HCT116 (cell line): Measurements from ENCODE around the gene ERC2. TPM values are rescaled to one million over a fixed set of nuclear protein-coding genes. Genes with fewer than 3 reads are reported as not detected.

Experiments used
- ATAC-seq: fragments of 200-7000 bp; cut with Tn5 transposase; 2 replicates; pipeline ENCODE4 v1.9.1; 2020; ENCODE audit warnings: mild to moderate bottlenecking, moderate library complexity
- BruUV-seq: library from RNA; stranded (reverse); fragments of 400-500 nt; replicated peaks from 2 replicates; lab custom pipeline; 2021; lab: Mats Ljungman, UMichigan
- CTCF ChIA-PET: fragments of 300-600 bp; sonication (Branson Sonifier 250); formaldehyde crosslinking; loops from one replicate; lab custom pipeline; 2021; ENCODE audit warnings: antibody characterized with exemption; lab: Charles Lee
- POLR2A ChIA-PET: fragments of 300-600, 350-600 bp; sonication (Branson Sonifier 250); formaldehyde crosslinking; loops from one replicate; lab custom pipeline; 2021; ENCODE audit warnings: antibody characterized with exemption; lab: Charles Lee
- RAD21 ChIA-PET, 2 experiments: fragments of 300-600 bp; sonication (Branson Sonifier 250); formaldehyde crosslinking; loops; one replicate each; lab custom pipeline; 2023; ENCODE audit warnings: low total read pairs in 2 of 2; ENCODE audit not compliant: uncharacterized antibody in 2 of 2, unreplicated experiment in 2 of 2, low non-redundant PET in 1 of 2; lab: Charles Lee
- DNase-seq: peaks from one replicate; pipeline ENCODE4 v3.0.0-alpha.2; 2010; ENCODE audit warnings: low read depth, low spot score
- H2AFZ ChIP-seq: fragments of 200-600 bp; shearing (Covaris generic), sonication (generic); 2 replicates; pipeline ENCODE4 v1.6.1; 2017; ENCODE audit warnings: low read depth, mixed run types, mixed read lengths, antibody characterized with exemption, low read length; ENCODE audit not compliant: poor library complexity, severe bottlenecking
- H3K27ac ChIP-seq: 2 replicates; pipeline ENCODE4 v1.5.1; 2012; ENCODE audit warnings: low read depth, low read length
- H3K27me3 ChIP-seq: fragments of 200-600 bp; sonication (generic); 2 replicates; pipeline ENCODE4 v1.6.1; 2016; ENCODE audit warnings: mixed run types, low read length, mixed read lengths; ENCODE audit not compliant: insufficient read depth
- H3K36me3 ChIP-seq, 2 experiments: fragments of 200-500 bp in 1 of 2; fragments of 200-600 bp in 1 of 2; sonication (Bioruptor generic) in 1 of 2; sonication (generic) in 1 of 2; 2 replicates each; pipeline versions ENCODE4 v1.5.1 to v1.6.1; 2014 to 2016; ENCODE audit warnings: low read length in 2 of 2, inconsistent platforms in 1 of 2, mixed read lengths in 1 of 2, mixed run types in 1 of 2; ENCODE audit not compliant: insufficient read depth in 2 of 2, control insufficient read depth in 1 of 2
- H3K4me1 ChIP-seq, 2 experiments: fragments of 200-600 bp in 1 of 2; sonication (generic) in 1 of 2; 2 replicates each; pipeline versions ENCODE4 v1.5.1 to v1.6.1; 2012 to 2017; ENCODE audit warnings: low read length in 2 of 2, inconsistent platforms in 1 of 2, mild to moderate bottlenecking in 1 of 2, mixed read lengths in 1 of 2, mixed run types in 1 of 2, moderate library complexity in 1 of 2; ENCODE audit not compliant: insufficient read depth in 2 of 2, control insufficient read depth in 1 of 2
- H3K4me2 ChIP-seq: fragments of 200-600 bp; sonication (generic); 2 replicates; pipeline ENCODE4 v1.6.1; 2017; ENCODE audit warnings: mixed run types, low read length, mixed read lengths
- H3K4me3 ChIP-seq, 2 experiments: fragments of 200-600 bp in 1 of 2; sonication (generic) in 1 of 2; replicated peaks in 1 of 2; 2 replicates each; pipeline ENCODE4 v1.5.1; 2011 to 2016; ENCODE audit warnings: low read length in 2 of 2, control low read depth in 1 of 2, low read depth in 1 of 2, mild to moderate bottlenecking in 1 of 2, mixed read lengths in 1 of 2, mixed run types in 1 of 2
- H3K79me2 ChIP-seq: fragments of 200-600 bp; sonication (generic); 2 replicates; pipeline ENCODE4 v1.6.1; 2017; ENCODE audit warnings: mild to moderate bottlenecking, mixed run types, low read length, moderate library complexity, mixed read lengths; ENCODE audit not compliant: insufficient read depth
- H3K9ac ChIP-seq: fragments of 200-600 bp; sonication (generic); 2 replicates; pipeline ENCODE4 v1.6.1; 2016; ENCODE audit warnings: low read length, mixed read lengths
- H3K9me2 ChIP-seq: fragments of 200-600 bp; sonication (generic), shearing (Covaris generic); 2 replicates; pipeline ENCODE4 v1.6.1; 2017; ENCODE audit warnings: mixed run types, mild to moderate bottlenecking, moderate library complexity; ENCODE audit not compliant: insufficient read depth
- H3K9me3 ChIP-seq, 2 experiments: fragments of 200-500 bp in 1 of 2; fragments of 200-600 bp in 1 of 2; sonication (Bioruptor generic) in 1 of 2; sonication (generic) in 1 of 2; 2 replicates each; pipeline ENCODE4 v1.6.1; 2014 to 2017; ENCODE audit warnings: low read length in 2 of 2, mixed read lengths in 2 of 2, inconsistent platforms in 1 of 2, low read depth in 1 of 2, mild to moderate bottlenecking in 1 of 2, mixed run types in 1 of 2, moderate library complexity in 1 of 2; ENCODE audit not compliant: control insufficient read depth in 1 of 2, insufficient read depth in 1 of 2
- H4K20me1 ChIP-seq: fragments of 200-600 bp; sonication (generic), shearing (Covaris generic); 2 replicates; pipeline ENCODE4 v1.6.1; 2017; ENCODE audit warnings: mixed run types, mild to moderate bottlenecking, moderate library complexity; ENCODE audit not compliant: insufficient read depth
- CEBPB ChIP-seq: IDR thresholded peaks from 2 replicates; pipeline ENCODE4 v1.6.1; 2012; ENCODE audit warnings: low read depth
- CTCF ChIP-seq, 3 experiments: fragments of 200-600 bp in 1 of 3; sonication (generic) in 1 of 3; IDR thresholded peaks in 2 of 3; conservative IDR thresholded peaks in 1 of 3; 2 replicates each; pipeline ENCODE4 v1.5.1; 2012 to 2017; ENCODE audit warnings: low read depth in 2 of 3, low read length in 2 of 3, antibody characterized with exemption in 1 of 3, borderline replicate concordance in 1 of 3, control low read depth in 1 of 3, mild to moderate bottlenecking in 1 of 3, mixed read lengths in 1 of 3, mixed run types in 1 of 3, moderate library complexity in 1 of 3; ENCODE audit not compliant: insufficient read depth in 1 of 3
- EZH2 ChIP-seq: fragments of 200-600 bp; sonication (generic); IDR thresholded peaks from 2 replicates; pipeline ENCODE4 v1.6.1; 2017; ENCODE audit warnings: antibody characterized with exemption, mixed run types
- EZH2phosphoT487 ChIP-seq: fragments of 200-600 bp; IDR thresholded peaks from 2 replicates; pipeline ENCODE4 v1.6.1; 2018; ENCODE audit warnings: antibody characterized with exemption, borderline replicate concordance
- FOSL1 ChIP-seq: IDR thresholded peaks from 2 replicates; pipeline ENCODE4 v1.6.1; 2012; ENCODE audit warnings: low read depth
- JUND ChIP-seq: IDR thresholded peaks from 2 replicates; pipeline ENCODE4 v1.6.1; 2012
- MAX ChIP-seq: IDR thresholded peaks from 2 replicates; pipeline ENCODE4 v1.6.1; 2012
- POLR2A ChIP-seq: IDR thresholded peaks from 2 replicates; pipeline ENCODE4 v1.7.0; 2011; ENCODE audit warnings: borderline replicate concordance; ENCODE audit not compliant: insufficient read depth, insufficient read length; ENCODE audit errors: extremely low read depth
- RAD21 ChIP-seq: IDR thresholded peaks from 2 replicates; pipeline ENCODE4 v1.6.1; 2012; ENCODE audit warnings: low read depth, mild to moderate bottlenecking
- SP1 ChIP-seq: IDR thresholded peaks from 2 replicates; pipeline ENCODE4 v1.6.1; 2012; ENCODE audit warnings: low read depth
- TCF7L2 ChIP-seq: IDR thresholded peaks from 2 replicates; pipeline ENCODE4 v1.7.0; 2011; ENCODE audit warnings: borderline replicate concordance, inconsistent platforms; ENCODE audit not compliant: insufficient read depth, insufficient read length; ENCODE audit errors: extremely low read depth
- YY1 ChIP-seq: IDR thresholded peaks from 2 replicates; pipeline ENCODE4 v1.6.1; 2011; ENCODE audit warnings: low read length, low read depth, moderate library complexity, mild to moderate bottlenecking; ENCODE audit not compliant: insufficient replicate concordance; ENCODE audit errors: extremely low read depth
- ZFX ChIP-seq: fragments of 450-650 bp; IDR thresholded peaks from 2 replicates; pipeline ENCODE4 v1.6.1; 2017
- ZNF274 ChIP-seq: fragments of 200-500 bp; sonication (Bioruptor generic); IDR thresholded peaks from 2 replicates; pipeline ENCODE4 v1.6.1; 2014; ENCODE audit warnings: mild to moderate bottlenecking, low read depth, low read length, inconsistent platforms
- intact Hi-C: fragments of 100-400 bp; cut with micrococcal nuclease; formaldehyde crosslinking; loops from 2 replicates; pipeline ENCODE4 v1.10.0; 2022
- total RNA-seq: library from RNA; stranded (reverse); gene quantifications from one replicate; pipeline ENCODE4 v1.2.1, GENCODE V29; 2021; ENCODE audit not compliant: unreplicated experiment
- TF ChIP-seq, protein P1 (sequence below): IDR thresholded peaks from 2 replicates; pipeline ENCODE4 v1.6.1; 2012

ERC2 gene
- total RNA-seq, 1 experiment from 2014 or later = not detected

- RAD21 ChIA-PET = no interaction called here
- intact Hi-C loops = no loop called here
- Histone ChIP-seq H3K9me3 (no peaks in the 10 kb centered on the region; a peak in 1 of 4 replicates), H4K20me1 (no peaks in the 10 kb centered on the region), H3K27me3 (no peaks in the 10 kb centered on the region), H3K9me2 (no peaks in the 10 kb centered on the region), H3K27ac (no peak overlapping the region), H3K4me2 (no peak overlapping the region), H3K4me1 (no peaks in the 10 kb centered on the region), H3K9ac (no peak overlapping the region), H2AFZ (no peak overlapping the region), H3K36me3 (no peaks in the 10 kb centered on the region), H3K79me2 (no peaks in the 10 kb centered on the region), H3K4me3 (no peak overlapping the region)
- POLR2A ChIA-PET = no interaction called here
- no peak for TF ChIP-seq RAD21
- no peak for TF ChIP-seq YY1
- TF ChIP-seq SP1 = no peak
- no peak for TF ChIP-seq MAX
- TF ChIP-seq CEBPB = no peak
- TF ChIP-seq ZFX = no peak
- no peak for TF ChIP-seq TCF7L2
- TF ChIP-seq EZH2phosphoT487 = no peak
- TF ChIP-seq, protein P1, sequence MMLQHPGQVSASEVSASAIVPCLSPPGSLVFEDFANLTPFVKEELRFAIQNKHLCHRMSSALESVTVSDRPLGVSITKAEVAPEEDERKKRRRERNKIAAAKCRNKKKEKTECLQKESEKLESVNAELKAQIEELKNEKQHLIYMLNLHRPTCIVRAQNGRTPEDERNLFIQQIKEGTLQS = no peak
- no peak for TF ChIP-seq EZH2
- TF ChIP-seq JUND = no peak
- no peak for TF ChIP-seq ZNF274
- no peak for TF ChIP-seq POLR2A
- TF ChIP-seq CTCF (IDR thresholded peaks at IDR 0.05 in 2 of 3, conservative IDR thresholded peaks at IDR 0.05 in 1 of 3; ENCODE audit: borderline replicate concordance in 1 of 3, insufficient read depth in 1 of 3, low read depth in 2 of 3, low read length in 2 of 3) = no peak
- no peak for TF ChIP-seq FOSL1
- BruUV-seq = no TSS peak
- DNase-seq (no peak), ATAC-seq (no peak)
- CTCF ChIA-PET = no interaction called here
Observed at GRCh38 chr3:56005196-56005805, 463.0 kb downstream of the ERC2 start.
